ENCODE results near the gene COL5A1.

- TF ChIP-seq CTCF (IDR thresholded peaks at IDR 0.05) (no peak), POLR2A (IDR thresholded peaks at IDR 0.05) (no peak)
Measured at GRCh38 chr9:134814598-134815215, 173.1 kb downstream of the COL5A1 start.

Data from heart left ventricle (tissue), 13 donors.